ENCODE data around the gene GDF2.

Gene GDF2

DNA sequence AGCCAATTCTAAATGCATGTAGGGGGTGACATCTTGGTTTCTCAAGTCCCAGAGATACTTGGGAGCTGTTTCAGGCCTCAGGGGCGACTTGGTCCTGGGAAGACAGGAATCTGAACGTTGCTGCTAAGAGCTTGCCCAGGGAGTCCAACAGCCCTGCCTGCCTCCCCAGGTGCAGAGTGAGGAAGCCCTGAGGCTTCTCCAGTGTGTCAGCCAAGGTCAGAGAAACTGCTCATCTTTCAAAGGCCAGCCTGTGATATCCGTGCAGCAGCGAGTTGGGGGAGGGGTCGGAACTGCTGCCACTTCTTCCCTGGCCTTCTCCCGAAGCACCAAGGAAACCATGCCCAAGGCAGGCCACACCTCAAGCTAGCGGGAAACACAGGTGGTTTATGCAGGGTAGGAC lies 9.7 kb downstream of the GDF2 start:
- DNase-seq, result no peak
- no peak overlapping the region for H3K27ac Mint-ChIP-seq
- no peak overlapping the region for H3K4me3 Mint-ChIP-seq
- peaks cover 12% of the 10 kb centered on the region for H3K27me3 Mint-ChIP-seq
- ATAC-seq, result no peak
- H3K4me1 Mint-ChIP-seq, result no peaks in the 10 kb centered on the region
- H3K9me3 Mint-ChIP-seq, result peaks cover 0 to 10% of the 10 kb centered on the region in 2 donors

DNA sequence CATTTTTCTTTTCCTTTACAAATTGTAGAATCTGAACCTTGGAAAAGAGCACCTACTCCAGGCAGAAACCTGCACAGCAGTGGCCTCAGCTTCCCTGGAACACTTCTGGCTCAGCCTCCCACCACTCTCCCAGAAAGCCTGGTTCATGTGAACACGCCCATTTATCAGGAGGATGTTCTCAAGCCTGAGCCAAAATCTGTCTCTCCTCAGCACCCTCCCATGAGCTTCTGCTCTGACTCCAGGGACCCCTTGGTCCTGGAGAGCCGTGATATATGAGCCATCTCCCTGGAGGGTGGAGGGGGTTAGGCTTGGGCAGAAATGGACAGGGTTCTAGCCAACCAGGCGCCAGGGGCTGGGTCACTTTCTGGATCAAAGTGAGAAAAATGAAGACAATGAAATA lies 10.1 kb downstream of the GDF2 start:
- peaks cover 12% of the 10 kb centered on the region for H3K27me3 Mint-ChIP-seq
- H3K9me3 Mint-ChIP-seq, result peaks cover 0 to 10% of the 10 kb centered on the region in 2 donors
- H3K4me1 Mint-ChIP-seq, result no peaks in the 10 kb centered on the region
- H3K4me3 Mint-ChIP-seq, result no peak overlapping the region
- no peak overlapping the region for H3K27ac Mint-ChIP-seq
- ATAC-seq (no peak), DNase-seq (no peak)

DNA sequence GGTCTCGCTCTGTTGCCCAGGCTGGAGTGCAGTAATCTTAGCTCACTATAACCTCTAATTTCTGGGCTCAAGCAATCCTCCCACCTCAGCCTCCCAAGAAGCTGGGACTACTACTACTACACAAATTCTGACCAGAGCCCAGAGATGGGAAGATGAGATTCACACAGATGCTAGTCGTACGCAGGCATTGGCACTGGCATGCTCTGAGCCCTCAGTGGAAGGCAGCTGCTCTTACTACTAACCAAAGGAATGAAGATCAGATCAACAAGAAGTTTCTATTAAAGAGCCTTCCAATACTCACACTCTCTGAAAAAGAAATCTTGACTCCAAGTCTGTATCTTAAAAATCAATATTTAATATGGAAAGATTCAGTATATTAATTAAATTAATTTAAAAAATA lies 10.7 kb downstream of the GDF2 start:
- Mint-ChIP-seq H3K27ac (no peak overlapping the region), H3K27me3 (peaks cover 12% of the 10 kb centered on the region), H3K4me3 (no peak overlapping the region), H3K4me1 (no peaks in the 10 kb centered on the region), H3K9me3 (peaks cover 0 to 8% of the 10 kb centered on the region in 2 donors)
- DNase-seq (no peak), ATAC-seq (no peak)

DNA sequence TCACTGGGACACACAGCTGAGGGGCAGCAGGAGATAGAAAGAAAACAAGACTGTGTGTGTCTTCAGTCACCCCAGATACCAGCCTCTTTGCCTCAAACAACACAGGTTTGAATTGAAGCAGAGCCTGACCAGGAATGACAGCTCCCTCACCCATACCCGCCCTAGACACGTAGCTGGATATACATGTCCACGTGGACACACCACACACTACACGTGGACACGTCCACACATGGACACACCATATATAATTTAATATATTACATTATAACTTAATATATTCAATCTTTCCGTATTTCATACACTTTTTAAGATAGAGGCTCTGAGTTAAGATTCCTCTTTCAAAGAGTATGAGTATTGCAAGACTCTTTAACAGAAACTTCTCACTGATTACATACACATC lies 11.3 kb downstream of the GDF2 start:
- H3K27ac Mint-ChIP-seq, result no peak overlapping the region
- ATAC-seq (no peak), DNase-seq (no peak)
- no peak overlapping the region for H3K4me3 Mint-ChIP-seq
- peaks cover 0 to 2% of the 10 kb centered on the region in 2 donors for H3K9me3 Mint-ChIP-seq
- peaks cover 12% of the 10 kb centered on the region for H3K27me3 Mint-ChIP-seq
- H3K4me1 Mint-ChIP-seq, result no peaks in the 10 kb centered on the region

DNA sequence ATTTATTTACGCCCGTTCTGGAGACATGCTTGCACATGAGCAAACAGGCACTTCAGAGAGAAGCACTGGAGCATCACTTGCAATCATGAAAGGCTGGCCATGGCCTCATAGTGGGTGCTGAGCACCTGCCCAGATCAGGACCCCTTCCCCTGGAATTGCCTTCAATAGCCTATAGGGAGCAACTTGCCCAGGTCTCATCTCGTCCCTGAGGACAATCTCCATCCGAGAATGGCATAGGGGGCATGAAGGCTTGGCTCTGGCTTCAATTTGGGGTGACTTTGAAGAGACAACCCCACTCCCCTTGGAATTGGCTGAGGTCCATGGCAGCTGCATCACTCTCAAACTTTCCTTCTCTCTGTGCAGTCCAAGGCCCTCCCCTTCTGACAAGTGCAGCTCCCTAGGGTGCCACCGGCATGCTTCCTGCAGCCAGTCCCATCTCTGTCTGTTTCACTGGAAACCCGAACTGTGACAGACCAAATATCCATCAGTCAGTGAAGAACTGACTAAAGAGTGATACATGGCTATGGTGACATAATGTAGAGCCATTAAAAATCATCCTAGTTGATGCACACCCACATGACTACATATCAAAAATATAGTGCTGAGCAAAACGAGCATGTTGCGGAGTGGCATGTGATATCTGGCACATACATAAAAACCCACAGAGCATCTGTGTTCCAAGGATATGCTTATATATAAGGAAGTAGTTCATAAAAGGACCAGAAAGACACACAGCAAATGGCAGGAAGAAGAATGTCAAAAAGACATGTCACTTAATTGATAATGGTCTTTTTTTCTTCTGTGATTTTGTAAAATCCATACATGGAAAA lies 12.4 kb downstream of the GDF2 start:
- Mint-ChIP-seq H3K27me3 (peaks cover 17% of the 10 kb centered on the region), H3K4me3 (no peak overlapping the region), H3K4me1 (no peaks in the 10 kb centered on the region), H3K9me3 (no peaks in the 10 kb centered on the region), H3K27ac (peak overlapping the region in 1 of 2 donors; percentile 13)
- DNase-seq (no peak), ATAC-seq (no peak)

DNA sequence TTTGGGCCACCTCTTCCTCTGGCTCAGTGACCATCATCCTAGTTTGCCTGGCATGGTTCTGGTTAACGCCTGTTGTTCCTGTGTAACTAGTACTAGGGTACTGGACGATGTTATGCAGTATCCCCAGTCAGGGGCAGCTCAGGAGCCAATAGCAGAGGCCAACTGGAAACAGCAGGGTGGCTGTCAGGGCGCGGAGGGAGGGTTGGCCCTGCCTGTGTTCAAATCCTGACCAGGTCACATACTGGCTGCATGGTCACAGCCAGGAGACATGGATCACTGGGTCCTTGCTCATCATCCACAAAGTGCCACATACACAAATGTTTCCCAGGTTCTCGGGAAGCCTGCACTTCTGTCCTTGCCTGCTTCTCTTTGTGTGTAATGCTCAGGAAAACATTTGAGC lies 13.7 kb downstream of the GDF2 start:
- Mint-ChIP-seq H3K27me3 (peaks cover 27% of the 10 kb centered on the region), H3K4me3 (no peak overlapping the region), H3K9me3 (no peaks in the 10 kb centered on the region), H3K27ac (no peak overlapping the region), H3K4me1 (no peaks in the 10 kb centered on the region)
- DNase-seq (no peak), ATAC-seq (no peak)

DNA sequence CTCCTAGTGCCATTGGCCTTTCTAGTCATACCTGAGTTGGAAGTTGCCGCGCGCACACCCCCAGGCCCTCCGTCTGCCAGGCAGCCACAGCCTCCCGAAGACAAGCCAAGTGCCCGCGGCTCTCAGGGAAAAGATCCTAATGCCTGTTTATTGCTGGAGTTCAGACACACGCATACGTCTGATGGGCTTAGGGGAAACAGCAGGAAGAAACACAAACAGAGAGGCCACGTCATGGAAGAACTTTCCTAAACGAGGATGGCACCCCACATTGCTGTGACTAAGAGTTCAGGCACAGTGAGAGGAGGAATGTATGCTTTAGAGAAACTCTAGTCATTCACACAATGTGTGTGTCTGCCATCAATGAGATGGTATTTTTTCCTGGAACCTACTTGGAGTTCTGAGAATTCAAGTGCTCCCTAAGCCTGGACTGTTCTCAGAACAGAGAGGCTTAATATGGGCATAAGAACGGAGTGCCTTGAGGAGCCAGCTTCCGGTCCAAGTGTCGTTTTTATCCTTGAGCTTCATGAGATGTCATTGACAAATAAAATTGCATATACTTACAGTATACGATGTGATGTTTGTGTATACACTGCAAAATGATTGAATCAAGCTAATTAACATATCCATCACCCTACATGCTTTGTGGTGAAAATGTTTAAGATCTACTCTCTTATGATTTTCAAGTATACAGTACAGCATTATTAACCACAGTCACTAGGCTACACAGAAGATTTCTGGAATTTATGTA lies 14.3 kb downstream of the GDF2 start:
- peaks cover 27% of the 10 kb centered on the region for H3K27me3 Mint-ChIP-seq
- no peaks in the 10 kb centered on the region for H3K4me1 Mint-ChIP-seq
- H3K27ac Mint-ChIP-seq, result no peak overlapping the region
- no peak for ATAC-seq
- no peak overlapping the region for H3K4me3 Mint-ChIP-seq
- no peaks in the 10 kb centered on the region for H3K9me3 Mint-ChIP-seq
- no peak for DNase-seq

DNA sequence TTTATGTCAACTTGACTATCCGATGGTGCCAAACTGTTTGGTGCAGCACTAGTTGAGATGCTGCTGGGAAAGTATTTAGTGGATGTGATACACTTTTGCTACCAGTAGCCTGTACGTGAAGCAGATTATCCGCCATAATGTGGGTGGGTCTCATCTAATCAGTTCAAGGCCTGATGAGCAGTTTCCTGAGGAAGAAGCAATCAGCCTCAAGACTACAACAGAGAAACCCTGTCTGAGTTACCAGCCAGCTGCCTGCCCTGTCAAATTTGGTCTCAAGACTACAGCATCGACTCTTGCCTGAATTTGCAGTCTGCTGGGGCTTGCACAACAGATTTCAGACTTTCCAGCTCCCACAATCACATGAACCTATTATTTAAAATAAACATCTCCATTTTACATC lies 15.1 kb downstream of the GDF2 start:
- Mint-ChIP-seq H3K27ac (no peak overlapping the region), H3K9me3 (no peaks in the 10 kb centered on the region), H3K27me3 (peaks cover 27% of the 10 kb centered on the region), H3K4me1 (no peaks in the 10 kb centered on the region), H3K4me3 (no peak overlapping the region)
- ATAC-seq (no peak), DNase-seq (no peak)

DNA sequence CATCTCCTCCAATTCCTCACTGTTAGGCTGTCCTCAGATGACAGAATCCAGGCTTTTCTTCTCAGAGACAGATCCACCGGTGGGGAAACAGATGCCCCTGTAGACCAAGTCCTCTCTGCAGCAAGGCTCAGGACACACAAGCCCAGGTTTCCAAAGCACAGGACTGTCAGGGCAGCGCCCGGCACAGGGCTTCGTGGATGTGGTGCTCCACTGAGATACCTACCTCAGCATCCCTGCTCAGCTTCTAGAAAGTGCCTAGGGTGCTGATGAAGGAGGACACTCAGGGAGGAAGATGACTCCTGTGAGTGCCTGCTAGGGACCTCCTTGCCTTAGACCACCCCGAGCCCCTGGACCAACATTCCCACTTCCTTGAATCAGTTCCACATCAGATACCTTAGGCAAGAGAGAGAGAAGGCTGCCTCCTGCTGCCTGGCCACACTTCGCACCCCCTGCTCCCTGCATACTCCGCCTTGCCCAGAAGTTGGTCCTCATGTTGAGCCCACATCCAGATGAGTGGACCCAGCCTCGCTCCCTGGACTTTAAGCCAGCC lies 17.0 kb downstream of the GDF2 start:
- no peak overlapping the region for H3K27ac Mint-ChIP-seq
- DNase-seq (no peak), ATAC-seq (no peak)
- H3K27me3 Mint-ChIP-seq, result peaks cover 27% of the 10 kb centered on the region
- no peaks in the 10 kb centered on the region for H3K4me1 Mint-ChIP-seq
- no peak overlapping the region for H3K4me3 Mint-ChIP-seq
- no peaks in the 10 kb centered on the region for H3K9me3 Mint-ChIP-seq

DNA sequence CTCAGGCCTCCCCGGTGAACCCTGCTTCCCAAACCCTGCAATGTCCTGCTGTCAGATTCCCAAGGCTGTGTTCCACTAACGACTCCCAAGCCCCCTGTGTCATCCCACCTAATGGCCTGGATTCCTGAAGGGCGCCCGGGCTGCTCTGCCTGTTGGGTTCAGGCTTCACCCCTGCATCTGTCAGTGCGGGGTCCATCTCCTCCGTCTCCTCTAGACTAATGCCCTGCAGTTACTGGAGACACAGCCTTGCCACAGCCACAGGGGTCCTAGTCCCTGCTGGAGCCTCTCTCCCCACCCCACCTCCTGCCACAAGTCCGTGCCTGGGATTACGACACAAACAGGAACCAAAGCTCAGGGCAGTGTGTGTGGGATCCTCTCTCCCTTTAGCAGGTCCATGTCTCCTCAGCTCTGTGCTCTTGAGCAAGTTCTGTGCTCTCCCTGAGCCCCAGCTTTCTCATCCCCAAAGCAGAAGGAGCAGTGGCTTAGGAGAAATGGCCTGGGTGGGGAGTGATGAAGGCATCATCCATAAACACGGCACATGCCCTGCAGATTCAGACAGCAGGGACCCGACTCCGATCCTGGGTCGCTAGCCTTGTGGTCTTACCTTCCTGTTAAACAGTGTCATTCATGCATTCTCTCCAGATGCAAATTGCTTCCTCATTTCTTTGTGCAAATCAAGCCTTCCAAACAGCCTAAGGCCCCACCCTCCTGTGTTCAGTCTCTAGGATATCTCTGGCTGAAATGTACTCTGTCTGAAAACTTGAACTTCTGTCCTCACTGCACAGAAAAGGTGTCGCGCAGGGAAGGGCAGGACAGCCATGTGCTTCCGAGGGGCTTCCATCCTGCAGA lies 17.7 kb downstream of the GDF2 start:
- no peak overlapping the region for H3K4me3 Mint-ChIP-seq
- peaks cover 27% of the 10 kb centered on the region for H3K27me3 Mint-ChIP-seq
- no peak overlapping the region for H3K27ac Mint-ChIP-seq
- peak in 1 of 2 donors; percentile 4 for DNase-seq
- H3K4me1 Mint-ChIP-seq, result no peaks in the 10 kb centered on the region
- peak; percentile 9 for ATAC-seq
- H3K9me3 Mint-ChIP-seq, result no peaks in the 10 kb centered on the region

DNA sequence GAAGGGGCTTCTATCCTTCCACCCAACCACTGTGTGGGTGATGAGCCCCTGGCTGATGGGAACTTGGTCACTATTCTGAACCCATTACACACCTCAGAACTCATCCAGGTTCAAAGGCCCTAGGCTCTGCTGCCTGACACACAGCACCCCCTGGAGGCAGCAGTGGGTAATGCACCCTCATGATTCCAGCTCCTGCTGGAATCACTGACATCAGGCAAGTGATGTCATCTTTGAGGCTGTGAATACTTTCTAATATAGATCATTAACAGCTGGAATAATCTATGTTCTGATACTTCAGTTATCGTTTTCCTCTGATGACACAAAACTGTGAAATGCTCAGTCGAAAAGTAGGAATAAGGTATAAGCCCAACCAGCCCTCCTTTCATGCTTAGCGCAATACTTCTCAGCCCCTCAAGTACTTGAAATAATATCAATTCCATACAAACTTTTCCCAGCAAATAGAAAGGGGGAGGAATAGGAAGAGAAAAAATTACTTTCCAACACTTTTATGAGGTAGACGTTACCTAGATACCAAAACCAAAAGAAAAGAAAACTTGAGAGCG lies 18.4 kb downstream of the GDF2 start:
- no peaks in the 10 kb centered on the region for H3K4me1 Mint-ChIP-seq
- no peak overlapping the region for H3K27ac Mint-ChIP-seq
- peaks cover 25% of the 10 kb centered on the region for H3K27me3 Mint-ChIP-seq
- DNase-seq (peak; percentile 62), ATAC-seq (peak; percentile 57)
- no peaks in the 10 kb centered on the region for H3K9me3 Mint-ChIP-seq
- no peak overlapping the region for H3K4me3 Mint-ChIP-seq

DNA sequence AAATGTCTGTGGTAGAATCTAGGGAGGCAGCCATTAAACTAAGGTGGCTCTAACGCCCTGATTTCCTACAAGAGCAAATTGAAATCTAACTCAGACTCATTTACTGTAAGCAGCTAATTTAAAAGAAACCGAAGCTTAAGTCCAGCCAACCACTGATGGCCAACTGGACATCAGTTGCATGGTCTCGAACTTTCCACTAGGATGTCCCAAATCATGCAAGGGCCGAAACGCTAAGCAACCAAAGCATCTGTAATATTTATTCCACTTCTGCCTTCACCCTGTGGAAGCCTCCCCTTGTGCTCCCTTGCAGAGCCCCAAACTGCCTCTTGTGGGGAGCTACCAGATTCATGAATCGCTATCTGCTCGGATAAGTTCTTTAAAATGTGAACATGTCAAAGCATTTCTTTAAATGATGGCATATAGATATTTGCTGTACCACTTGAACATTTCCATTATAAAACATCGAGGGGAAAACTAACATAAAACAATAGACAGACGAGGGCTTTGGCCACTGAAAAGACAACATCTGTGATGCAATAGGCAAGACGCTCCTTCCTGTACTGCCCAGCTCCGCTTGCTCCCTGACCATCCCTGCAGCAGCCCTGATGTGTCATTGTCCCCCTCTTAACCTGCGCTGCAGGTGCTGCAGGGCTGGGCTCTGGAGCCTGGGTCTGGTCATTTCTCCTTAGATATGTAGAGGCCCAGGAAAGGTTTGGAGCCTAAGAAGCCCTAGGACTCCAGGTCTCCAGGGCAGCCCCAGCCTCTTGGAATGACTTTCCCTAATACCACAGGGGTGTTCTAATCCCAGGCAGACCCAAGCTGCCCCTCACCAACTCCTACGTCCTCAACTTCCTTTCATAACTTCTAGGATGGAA lies 23.0 kb downstream of the GDF2 start:
- no peaks in the 10 kb centered on the region for H3K4me1 Mint-ChIP-seq
- peaks cover 5% of the 10 kb centered on the region for H3K27me3 Mint-ChIP-seq
- no peaks in the 10 kb centered on the region for H3K9me3 Mint-ChIP-seq

DNA sequence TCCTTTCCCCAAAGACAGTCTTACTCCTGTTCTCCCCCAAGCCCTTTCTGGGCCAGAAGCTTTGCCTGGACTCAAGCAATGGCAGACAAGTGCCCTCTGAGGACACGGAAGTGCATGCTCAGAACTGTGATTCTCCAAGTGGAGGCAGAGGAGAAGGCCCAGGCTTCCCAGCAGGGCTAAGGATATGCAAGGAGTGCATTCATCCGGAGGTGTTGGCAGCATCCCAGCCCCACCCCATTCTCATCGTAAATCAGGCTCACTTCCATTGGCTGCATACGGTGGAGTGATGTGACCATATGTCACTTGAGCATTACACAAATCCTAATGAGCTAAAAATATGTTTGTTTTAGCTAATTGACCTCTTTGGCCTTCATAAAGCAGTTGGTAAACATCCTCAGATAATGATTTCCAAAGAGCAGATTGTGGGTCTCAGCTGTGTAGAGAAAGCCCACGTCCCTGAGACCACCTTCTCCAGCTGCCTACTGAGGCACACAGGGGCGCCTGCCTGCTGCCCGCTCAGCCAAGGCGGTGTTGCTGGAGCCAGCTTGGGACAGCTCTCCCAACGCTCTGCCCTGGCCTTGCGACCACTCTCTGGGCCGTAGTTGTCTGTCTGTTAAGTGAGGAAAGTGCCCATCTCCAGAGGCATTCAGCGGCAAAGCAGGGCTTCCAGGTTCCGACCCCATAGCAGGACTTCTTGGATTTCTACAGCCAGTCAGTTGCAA lies 24.5 kb downstream of the GDF2 start:
- Mint-ChIP-seq H3K27me3 (no peaks in the 10 kb centered on the region), H3K9me3 (no peaks in the 10 kb centered on the region), H3K4me3 (no peak overlapping the region), H3K27ac (no peak overlapping the region), H3K4me1 (no peaks in the 10 kb centered on the region)
- DNase-seq, result no peak
- ATAC-seq, result no peak

More for the DNA sequence above, 23.0 kb downstream of the GDF2 start:
- H3K4me3 Mint-ChIP-seq, result no peak overlapping the region
- no peak for DNase-seq
- ATAC-seq, result no peak
- no peak overlapping the region for H3K27ac Mint-ChIP-seq

DNA sequence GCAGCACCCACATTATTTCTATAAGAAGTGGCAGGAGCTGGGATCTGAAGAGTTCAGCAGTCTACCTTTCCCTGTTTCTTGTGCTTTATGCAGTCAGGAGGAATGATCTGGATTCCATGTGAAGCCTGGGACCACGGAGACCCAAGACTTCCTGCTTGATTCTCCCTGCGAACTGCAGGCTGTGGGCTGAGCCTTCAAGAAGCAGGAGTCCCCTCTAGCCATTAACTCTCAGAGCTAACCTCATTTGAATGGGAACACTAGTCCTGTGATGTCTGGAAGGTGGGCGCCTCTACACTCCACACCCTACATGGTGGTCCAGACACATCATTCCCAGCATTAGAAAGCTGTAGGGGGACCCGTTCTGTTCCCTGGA lies 25.0 kb downstream of the GDF2 start:
- ATAC-seq, result no peak
- H3K27ac Mint-ChIP-seq, result no peak overlapping the region
- no peaks in the 10 kb centered on the region for H3K4me1 Mint-ChIP-seq
- no peak overlapping the region for H3K4me3 Mint-ChIP-seq
- no peak for DNase-seq
- H3K27me3 Mint-ChIP-seq, result no peaks in the 10 kb centered on the region
- H3K9me3 Mint-ChIP-seq, result no peaks in the 10 kb centered on the region
